ENCODE measurements around the gene GEMIN2.

- no peak for TF ChIP-seq GATA3 (IDR thresholded peaks at IDR 0.05; ENCODE audit: low read depth, low read length)
- no peak for TF ChIP-seq GATA2 (IDR thresholded peaks at IDR 0.05; ENCODE audit: low read depth, low read length)
Observed at GRCh38 chr14:39094515-39094914, 19.6 kb upstream of the GEMIN2 start.
